NB4 (cell line): ENCODE results near the gene KRTAP10-10.

ENCODE experiments used
- CTCF ChIP-seq: IDR thresholded peaks from one replicate; pipeline ENCODE4 v1.5.1; 2012; ENCODE audit warnings: low read depth, low read length
- MYC ChIP-seq: IDR thresholded peaks from 2 replicates; pipeline ENCODE4 v1.6.1; 2011; ENCODE audit warnings: low read depth, low read length
- POLR2A ChIP-seq: IDR thresholded peaks from 2 replicates; pipeline ENCODE4 v1.6.1; 2011; ENCODE audit warnings: mild to moderate bottlenecking; ENCODE audit not compliant: insufficient read length; ENCODE audit errors: extremely low read depth

DNA sequence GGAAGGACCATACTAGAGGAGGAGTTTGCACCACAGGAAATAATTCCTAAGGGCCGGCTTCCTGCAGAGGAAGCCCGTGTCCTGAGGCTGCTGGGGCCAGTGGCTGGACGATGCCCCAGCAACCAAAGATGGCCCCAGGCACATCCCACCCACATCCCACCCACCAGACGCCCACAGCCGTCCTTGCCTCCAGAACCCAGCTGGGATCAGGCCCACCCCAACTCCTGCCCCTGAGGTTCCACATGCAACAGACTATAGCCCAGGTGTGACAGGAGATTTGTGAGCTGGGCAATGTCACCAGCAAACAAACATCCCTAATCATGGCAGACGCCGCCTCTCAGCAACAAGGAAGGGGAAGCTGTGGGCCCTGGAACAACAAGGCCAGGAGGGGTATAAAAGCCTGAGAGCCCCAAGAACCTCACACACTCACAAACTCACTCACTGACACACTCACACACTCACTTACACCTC is 10.4 kb upstream of the KRTAP10-10 start, which contains the start of gene KRTAP10-9:
- TF ChIP-seq CTCF, result no peak
- no peak for TF ChIP-seq POLR2A
- TF ChIP-seq MYC, result no peak
